Nephron progenitor cell (in vitro differentiated cells): Measurements from ENCODE around the gene TRPV4.

Experiments used
- DNase-seq: peaks from one replicate; pipeline ENCODE4 v3.0.0; 2021
- H3K27ac Mint-ChIP-seq: 2 replicates; pipeline ENCODE4 v1.8.0; 2021; ENCODE audit warnings: mild to moderate bottlenecking, moderate library complexity, mixed read lengths
- H3K27me3 Mint-ChIP-seq: 2 replicates; pipeline ENCODE4 v1.8.0; 2021; ENCODE audit warnings: mild to moderate bottlenecking, low read depth, mixed read lengths; ENCODE audit not compliant: poor library complexity
- H3K36me3 Mint-ChIP-seq: 2 replicates; pipeline ENCODE4 v1.8.0; 2021; ENCODE audit warnings: low read depth, mixed read lengths
- H3K4me1 Mint-ChIP-seq: 2 replicates; pipeline ENCODE4 v1.8.0; 2021; ENCODE audit warnings: mixed read lengths
- H3K4me3 Mint-ChIP-seq: 2 replicates; pipeline ENCODE4 v1.8.0; 2021; ENCODE audit warnings: mild to moderate bottlenecking, moderate library complexity, mixed read lengths
- H3K9me3 Mint-ChIP-seq: 2 replicates; pipeline ENCODE4 v1.8.0; 2021; ENCODE audit warnings: mild to moderate bottlenecking, moderate library complexity, mixed read lengths
- TF ChIP-seq, protein P1 (sequence below): fragments of 200-600 bp; sonication (generic); IDR thresholded peaks from 2 replicates; pipeline ENCODE4 v1.5.0; 2021; ENCODE audit warnings: antibody characterized with exemption

The TRPV4 gene

DNA sequence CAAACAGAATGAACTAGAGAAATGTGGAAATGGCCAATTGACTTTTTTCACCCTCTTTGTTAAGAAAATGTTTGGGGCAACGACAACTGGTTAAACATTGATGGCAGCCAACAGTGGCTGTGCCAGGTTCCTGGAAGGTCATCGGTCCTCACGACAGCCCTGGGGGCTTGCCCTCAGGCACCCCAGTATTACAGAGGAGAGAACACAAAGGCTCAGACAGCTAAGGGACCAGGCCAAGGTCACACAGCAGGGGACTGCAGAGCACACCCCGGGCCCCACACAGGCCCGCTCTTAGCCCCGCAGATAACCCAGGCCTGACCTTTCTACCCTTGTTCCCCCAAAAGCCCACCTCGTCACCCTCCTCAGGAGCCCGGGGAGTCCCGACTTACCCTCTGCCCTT lies 1.3 kb downstream of the TRPV4 start:
- DNase-seq, result no peak
- peak overlapping the region; percentile 23 for H3K4me3 Mint-ChIP-seq
- peaks cover 6% of the 10 kb centered on the region for H3K27me3 Mint-ChIP-seq
- H3K9me3 Mint-ChIP-seq, result no peaks in the 10 kb centered on the region
- no peak overlapping the region for H3K27ac Mint-ChIP-seq
- TF ChIP-seq, protein P1, sequence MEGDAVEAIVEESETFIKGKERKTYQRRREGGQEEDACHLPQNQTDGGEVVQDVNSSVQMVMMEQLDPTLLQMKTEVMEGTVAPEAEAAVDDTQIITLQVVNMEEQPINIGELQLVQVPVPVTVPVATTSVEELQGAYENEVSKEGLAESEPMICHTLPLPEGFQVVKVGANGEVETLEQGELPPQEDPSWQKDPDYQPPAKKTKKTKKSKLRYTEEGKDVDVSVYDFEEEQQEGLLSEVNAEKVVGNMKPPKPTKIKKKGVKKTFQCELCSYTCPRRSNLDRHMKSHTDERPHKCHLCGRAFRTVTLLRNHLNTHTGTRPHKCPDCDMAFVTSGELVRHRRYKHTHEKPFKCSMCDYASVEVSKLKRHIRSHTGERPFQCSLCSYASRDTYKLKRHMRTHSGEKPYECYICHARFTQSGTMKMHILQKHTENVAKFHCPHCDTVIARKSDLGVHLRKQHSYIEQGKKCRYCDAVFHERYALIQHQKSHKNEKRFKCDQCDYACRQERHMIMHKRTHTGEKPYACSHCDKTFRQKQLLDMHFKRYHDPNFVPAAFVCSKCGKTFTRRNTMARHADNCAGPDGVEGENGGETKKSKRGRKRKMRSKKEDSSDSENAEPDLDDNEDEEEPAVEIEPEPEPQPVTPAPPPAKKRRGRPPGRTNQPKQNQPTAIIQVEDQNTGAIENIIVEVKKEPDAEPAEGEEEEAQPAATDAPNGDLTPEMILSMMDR, result no peak
- H3K4me1 Mint-ChIP-seq, result peaks cover 21% of the 10 kb centered on the region
- H3K36me3 Mint-ChIP-seq, result no peaks in the 10 kb centered on the region

DNA sequence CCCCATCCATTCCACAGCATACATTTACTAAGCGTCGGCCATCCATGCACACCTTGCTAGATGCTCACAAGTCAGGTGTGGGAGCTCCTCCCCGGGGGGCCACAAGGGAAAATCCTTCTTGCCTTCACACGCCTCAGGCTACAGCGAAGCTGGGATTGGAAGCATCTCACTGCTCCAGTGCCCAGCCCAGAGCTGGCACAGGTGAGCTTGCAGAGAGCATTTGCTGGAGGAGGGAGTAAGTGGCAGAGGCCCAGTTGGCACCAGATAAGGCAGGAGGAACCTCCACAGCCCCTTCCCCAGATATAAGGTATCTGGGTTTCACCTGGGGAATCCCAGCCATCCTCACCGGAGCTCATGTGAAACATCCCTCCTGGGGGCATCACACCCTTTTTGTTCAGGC lies 1.8 kb downstream of the TRPV4 start:
- no peak overlapping the region for H3K27ac Mint-ChIP-seq
- no peak overlapping the region for H3K4me3 Mint-ChIP-seq
- no peaks in the 10 kb centered on the region for H3K9me3 Mint-ChIP-seq
- H3K27me3 Mint-ChIP-seq, result peaks cover 6% of the 10 kb centered on the region
- H3K36me3 Mint-ChIP-seq, result no peaks in the 10 kb centered on the region
- peaks cover 21% of the 10 kb centered on the region for H3K4me1 Mint-ChIP-seq
- TF ChIP-seq, protein P1, result no peak
- no peak for DNase-seq

DNA sequence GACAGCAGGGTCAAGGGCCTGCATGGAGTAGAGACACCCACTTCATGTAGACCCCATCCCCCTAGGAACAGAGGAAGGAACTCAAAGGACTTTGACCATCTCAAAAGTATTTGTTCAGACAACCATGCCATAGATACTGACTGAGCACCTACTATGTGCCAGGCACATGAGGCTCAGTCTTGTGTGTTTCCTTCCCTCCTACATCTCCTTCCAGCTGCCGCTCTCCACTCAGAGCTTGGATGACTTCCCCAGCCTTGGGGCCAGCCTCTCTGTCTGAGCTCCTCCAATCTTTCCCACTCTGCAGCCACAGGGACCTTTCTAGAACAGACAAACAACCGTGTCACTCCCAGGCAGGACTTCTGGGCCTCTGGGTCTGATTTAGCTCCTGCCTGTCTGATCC lies 2.5 kb downstream of the TRPV4 start:
- H3K27ac Mint-ChIP-seq, result peak overlapping the region; percentile 50
- TF ChIP-seq, protein P1, result no peak

DNA sequence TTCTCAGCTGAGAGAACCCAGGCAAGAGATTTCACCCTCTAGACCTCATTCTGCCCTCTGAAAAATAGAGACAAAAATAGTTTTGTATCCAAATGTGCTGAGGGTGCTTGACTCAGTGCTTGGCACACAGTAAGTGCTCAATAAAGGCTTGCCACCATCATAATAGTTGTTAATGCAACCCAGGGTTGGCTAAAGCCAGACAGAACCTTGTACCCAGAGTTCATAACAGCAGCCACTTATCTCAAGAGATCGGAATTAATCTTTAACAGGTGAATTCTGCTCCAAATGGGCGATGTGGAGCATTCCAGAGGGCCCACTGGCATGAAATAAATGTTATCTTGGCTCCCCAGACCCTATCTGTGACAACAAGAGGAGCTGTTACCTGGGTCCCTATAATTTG lies 2.9 kb downstream of the TRPV4 start:
- no peak overlapping the region for H3K27ac Mint-ChIP-seq
- no peak overlapping the region for H3K4me3 Mint-ChIP-seq
- peaks cover 6% of the 10 kb centered on the region for H3K27me3 Mint-ChIP-seq
- H3K36me3 Mint-ChIP-seq, result no peaks in the 10 kb centered on the region
- peaks cover 20% of the 10 kb centered on the region for H3K4me1 Mint-ChIP-seq
- no peak for DNase-seq
- H3K9me3 Mint-ChIP-seq, result no peaks in the 10 kb centered on the region
- TF ChIP-seq, protein P1, result no peak

More for the DNA sequence above, 2.5 kb downstream of the TRPV4 start:
- Mint-ChIP-seq H3K36me3 (no peaks in the 10 kb centered on the region), H3K4me1 (peaks cover 21% of the 10 kb centered on the region), H3K4me3 (no peak overlapping the region), H3K9me3 (no peaks in the 10 kb centered on the region), H3K27me3 (peaks cover 6% of the 10 kb centered on the region)
- no peak for DNase-seq

DNA sequence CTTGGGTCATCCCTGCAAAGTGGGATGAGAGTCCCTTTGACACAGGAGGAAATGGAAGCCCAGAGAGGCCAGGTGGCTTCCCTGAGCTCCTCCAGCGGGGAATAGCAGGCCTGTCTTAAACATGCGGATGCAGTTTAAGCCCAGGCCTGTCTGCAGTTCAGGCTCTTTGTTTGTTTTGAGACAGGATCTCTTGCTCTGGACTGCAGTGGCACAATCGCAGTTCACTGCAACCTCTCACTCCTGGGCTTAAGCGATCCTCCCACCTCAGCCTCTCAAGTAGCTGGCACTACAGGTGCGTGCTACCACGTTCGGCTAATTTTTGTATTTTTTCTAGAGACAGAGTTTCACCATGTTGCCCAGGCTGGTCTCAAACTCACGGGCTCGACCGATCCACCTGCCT lies 3.5 kb downstream of the TRPV4 start:
- peaks cover 2% of the 10 kb centered on the region for H3K27me3 Mint-ChIP-seq

More for the DNA sequence above, 3.5 kb downstream of the TRPV4 start:
- Mint-ChIP-seq H3K27ac (no peak overlapping the region), H3K4me3 (no peak overlapping the region), H3K4me1 (peaks cover 16% of the 10 kb centered on the region), H3K9me3 (no peaks in the 10 kb centered on the region), H3K36me3 (no peaks in the 10 kb centered on the region)
- no peak for DNase-seq
- TF ChIP-seq, protein P1, result no peak
